HepG2 (cell line): ENCODE results near the gene ADCY5. TPM values are rescaled to one million over a fixed set of nuclear protein-coding genes. Genes with fewer than 3 reads are reported as not detected.

Source experiments
- ATAC-seq: fragments of 200-7000 bp; cut with Tn5 transposase; 3 replicates; pipeline ENCODE4 v1.9.1; 2020; ENCODE audit warnings: mild to moderate bottlenecking, moderate library complexity
- BruUV-seq: library from RNA; stranded (reverse); fragments of 400-500 nt; replicated peaks from 2 replicates; lab custom pipeline; 2021; lab: Mats Ljungman, UMichigan
- CTCF ChIA-PET: fragments of 300-600 bp; formaldehyde crosslinking; extraction: SDS; loops from one replicate; lab custom pipeline; 2021; ENCODE audit warnings: low total read pairs, inconsistent platforms, low intra/inter-chr PET ratio; lab: Yijun Ruan, JAX
- POLR2A ChIA-PET: fragments of 350-600 bp; sonication (Branson Sonifier 250); formaldehyde crosslinking; loops from one replicate; lab custom pipeline; 2020; ENCODE audit warnings: antibody characterized with exemption, inconsistent platforms; lab: Yijun Ruan, JAX
- DNase-seq: peaks from one replicate; pipeline ENCODE4 v3.0.0-alpha.2; 2015; ENCODE audit warnings: low spot score
- FAIRE-seq: peaks from 3 replicates; lab custom pipeline; 2011; peaks lifted over from hg19 to GRCh38; lab: Jason Lieb, UNC
- H2AFZ ChIP-seq: one replicate; pipeline ENCODE4 v1.6.1; 2011; ENCODE audit warnings: low read length, inconsistent platforms
- H3K27ac ChIP-seq: fragments of 300-600 bp; 3 replicates; pipeline ENCODE4 v1.8.0; 2011; ENCODE audit warnings: mixed run types, mild to moderate bottlenecking, mixed read lengths, low read length, inconsistent platforms; ENCODE audit not compliant: insufficient read depth; ENCODE audit errors: extremely low read length
- H3K27me3 ChIP-seq, 2 experiments: fragments of 200-600 bp in 1 of 2; 2 replicates in 1 of 2; 3 replicates in 1 of 2; pipeline versions ENCODE4 v1.6.0 to v1.8.0; 2011; ENCODE audit warnings: low read length in 2 of 2, mild to moderate bottlenecking in 2 of 2, moderate library complexity in 2 of 2, inconsistent platforms in 1 of 2; ENCODE audit not compliant: insufficient read depth in 2 of 2, control insufficient read depth in 1 of 2
- H3K36me3 ChIP-seq, 2 experiments: fragments of 200-600 bp in 1 of 2; replicated peaks in 1 of 2; 2 replicates in 1 of 2; 3 replicates in 1 of 2; pipeline versions ENCODE4 v1.5.1 to v1.8.0; 2011; ENCODE audit warnings: low read length in 2 of 2, inconsistent platforms in 1 of 2; ENCODE audit not compliant: insufficient read depth in 2 of 2, control insufficient read depth in 1 of 2
- H3K4me1 ChIP-seq: 2 replicates; pipeline ENCODE4 v1.5.1; 2012; ENCODE audit warnings: low read length, inconsistent platforms; ENCODE audit not compliant: insufficient read depth
- H3K4me2 ChIP-seq: 2 replicates; pipeline ENCODE4 v1.6.0; 2011; ENCODE audit warnings: low read depth, low read length, inconsistent platforms
- H3K4me3 ChIP-seq, 3 experiments: fragments of 200-600 bp in 1 of 3; sonication (generic), shearing (Covaris generic) in 1 of 3; replicated peaks in 1 of 3; 2 replicates each; pipeline ENCODE4 v1.5.1; 2011 to 2016; ENCODE audit warnings: low read length in 3 of 3, inconsistent platforms in 2 of 3, low read depth in 2 of 3, mild to moderate bottlenecking in 2 of 3, control low read depth in 1 of 3, mixed read lengths in 1 of 3; ENCODE audit not compliant: insufficient read depth in 1 of 3
- H3K79me2 ChIP-seq: one replicate; pipeline ENCODE4 v1.6.1; 2011; ENCODE audit warnings: low read length, inconsistent platforms; ENCODE audit not compliant: insufficient read depth
- H3K9ac ChIP-seq: 2 replicates; pipeline ENCODE4 v1.6.0; 2011; ENCODE audit warnings: mild to moderate bottlenecking, low read depth, low read length, inconsistent platforms; ENCODE audit not compliant: insufficient read depth
- H3K9me3 ChIP-seq: 2 replicates; pipeline ENCODE4 v1.5.1; 2012; ENCODE audit warnings: mild to moderate bottlenecking, low read length
- H4K20me1 ChIP-seq: 2 replicates; pipeline ENCODE4 v1.6.0; 2011; ENCODE audit warnings: inconsistent platforms, mild to moderate bottlenecking, low read length, moderate library complexity; ENCODE audit not compliant: insufficient read depth
- BHLHE40 ChIP-seq: IDR thresholded peaks from 2 replicates; pipeline ENCODE4 v1.6.1; 2011; ENCODE audit warnings: low read length, improper control_type of control experiment
- JUNB ChIP-seq: sonication (generic); formaldehyde crosslinking; IDR thresholded peaks from 2 replicates; pipeline ENCODE4 v1.8.0; 2022; ENCODE audit warnings: missing genetic modification reagents, mild to moderate bottlenecking, borderline replicate concordance
- MIER3 ChIP-seq: IDR thresholded peaks from 2 replicates; pipeline ENCODE4 v1.6.1; 2016; ENCODE audit warnings: missing compliant biosample characterization, borderline replicate concordance
- NR2C2 ChIP-seq: sonication (generic); formaldehyde crosslinking; IDR thresholded peaks from 2 replicates; pipeline ENCODE4 v1.4.0; 2020; ENCODE audit warnings: missing genetic modification reagents, mild to moderate bottlenecking, moderate library complexity, borderline replicate concordance
- ZNF652 ChIP-seq: IDR thresholded peaks from 2 replicates; pipeline ENCODE4 v1.6.1; 2016; ENCODE audit warnings: low read depth, borderline replicate concordance
- ZNF7 ChIP-seq: IDR thresholded peaks from 2 replicates; pipeline ENCODE4 v1.6.1; 2016; ENCODE audit warnings: missing biosample characterization, missing genetic modification reagents
- WGBS: methylation state at CpG from one replicate; pipeline ENCODE4 v1.1.6; 2017; ENCODE audit warnings: low lambda C conversion rate; 5-methylcytosine and 5-hydroxymethylcytosine counted together
- in situ Hi-C: cut with HindIII; loops from 2 replicates; pipeline ENCODE4 v1.10.0; 2017; ENCODE audit warnings: low pct_unique_long_range_greater_than_20kb; ENCODE audit not compliant: extremely low pct_ligation_motif_present
- intact Hi-C: fragments of 100-400 bp; cut with micrococcal nuclease; formaldehyde crosslinking; loops from one replicate; pipeline ENCODE4 v1.10.0; 2022; ENCODE audit not compliant: unreplicated experiment
- polyA plus RNA-seq, 8 experiments: library from polyadenylated mRNA; depleted of rRNA in 3 of 8; stranded (reverse) in 7 of 8; unstranded in 1 of 8; fragments of >200 nt; fragmentation: Illumina TruSeq in 4 of 8; extraction: Trizol in 4 of 8; gene quantifications; 2 replicates each; pipeline versions ENCODE4 v1.2.1 to v1.2.3, GENCODE V29; 2011 to 2016; ENCODE audit warnings: low read depth in 4 of 8, missing spikeins in 1 of 8, mixed read lengths in 1 of 8; ENCODE audit not compliant: insufficient read depth in 1 of 8
- total RNA-seq, 5 experiments: library from RNA; depleted of rRNA; stranded (reverse); fragments of >200 nt; fragmentation: Illumina TruSeq; extraction: Trizol; gene quantifications; 2 replicates each; pipeline ENCODE4 v1.2.3, GENCODE V29; 2016; ENCODE audit warnings: low read depth in 1 of 5
- TF ChIP-seq, protein P1 (sequence below): sonication (generic); formaldehyde crosslinking; IDR thresholded peaks from 2 replicates; pipeline ENCODE4 v1.4.0; 2020; ENCODE audit warnings: low read depth, missing genetic modification reagents
- TF ChIP-seq, protein P2 (sequence below): sonication (generic); formaldehyde crosslinking; IDR thresholded peaks from 2 replicates; pipeline ENCODE4 v1.4.0; 2020; ENCODE audit warnings: missing genetic modification reagents

Gene ADCY5
- total and polyA plus RNA-seq, 2 of the 13 experiments (the other 11 are each of a cell fraction or from before 2014, with no cell fraction given): not detected

DNA sequence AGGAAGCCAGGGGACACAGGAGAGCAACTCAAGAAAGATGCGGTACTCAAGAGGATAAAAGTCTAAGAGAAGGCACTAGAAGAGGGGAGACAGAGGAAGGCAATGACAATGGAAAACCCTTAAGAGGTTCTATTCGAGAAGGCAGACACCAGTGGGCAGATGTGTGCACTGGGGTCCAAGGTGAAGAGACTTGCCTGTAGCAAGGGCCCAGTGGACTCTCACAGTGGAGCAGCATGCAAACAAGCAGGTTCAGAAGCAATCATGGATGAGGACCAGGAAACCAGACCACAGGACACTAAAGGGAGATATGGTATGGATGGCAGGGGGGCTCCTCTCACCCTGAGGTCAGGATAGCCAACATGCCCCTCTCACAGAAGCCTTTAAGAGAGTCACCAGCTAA, 2.7 kb downstream of the ADCY5 start:
- WGBS: 49% methylated on average over 2 of the region's 2 CpGs
- H3K36me3 ChIP-seq: no peaks in the 10 kb centered on the region
- no peak overlapping the region for H3K27ac ChIP-seq
- no peak overlapping the region for H2AFZ ChIP-seq
- ChIA-PET POLR2A (no interaction called here), CTCF (no interaction called here)
- no peak overlapping the region for H3K4me3 ChIP-seq
- no peaks in the 10 kb centered on the region for H3K9me3 ChIP-seq
- no peak for ATAC-seq
- no peak for DNase-seq
- peaks cover 15% of the 10 kb centered on the region for H3K4me1 ChIP-seq
- no peak overlapping the region for H3K9ac ChIP-seq
- H4K20me1 ChIP-seq: no peaks in the 10 kb centered on the region
- TF ChIP-seq, protein P1, sequence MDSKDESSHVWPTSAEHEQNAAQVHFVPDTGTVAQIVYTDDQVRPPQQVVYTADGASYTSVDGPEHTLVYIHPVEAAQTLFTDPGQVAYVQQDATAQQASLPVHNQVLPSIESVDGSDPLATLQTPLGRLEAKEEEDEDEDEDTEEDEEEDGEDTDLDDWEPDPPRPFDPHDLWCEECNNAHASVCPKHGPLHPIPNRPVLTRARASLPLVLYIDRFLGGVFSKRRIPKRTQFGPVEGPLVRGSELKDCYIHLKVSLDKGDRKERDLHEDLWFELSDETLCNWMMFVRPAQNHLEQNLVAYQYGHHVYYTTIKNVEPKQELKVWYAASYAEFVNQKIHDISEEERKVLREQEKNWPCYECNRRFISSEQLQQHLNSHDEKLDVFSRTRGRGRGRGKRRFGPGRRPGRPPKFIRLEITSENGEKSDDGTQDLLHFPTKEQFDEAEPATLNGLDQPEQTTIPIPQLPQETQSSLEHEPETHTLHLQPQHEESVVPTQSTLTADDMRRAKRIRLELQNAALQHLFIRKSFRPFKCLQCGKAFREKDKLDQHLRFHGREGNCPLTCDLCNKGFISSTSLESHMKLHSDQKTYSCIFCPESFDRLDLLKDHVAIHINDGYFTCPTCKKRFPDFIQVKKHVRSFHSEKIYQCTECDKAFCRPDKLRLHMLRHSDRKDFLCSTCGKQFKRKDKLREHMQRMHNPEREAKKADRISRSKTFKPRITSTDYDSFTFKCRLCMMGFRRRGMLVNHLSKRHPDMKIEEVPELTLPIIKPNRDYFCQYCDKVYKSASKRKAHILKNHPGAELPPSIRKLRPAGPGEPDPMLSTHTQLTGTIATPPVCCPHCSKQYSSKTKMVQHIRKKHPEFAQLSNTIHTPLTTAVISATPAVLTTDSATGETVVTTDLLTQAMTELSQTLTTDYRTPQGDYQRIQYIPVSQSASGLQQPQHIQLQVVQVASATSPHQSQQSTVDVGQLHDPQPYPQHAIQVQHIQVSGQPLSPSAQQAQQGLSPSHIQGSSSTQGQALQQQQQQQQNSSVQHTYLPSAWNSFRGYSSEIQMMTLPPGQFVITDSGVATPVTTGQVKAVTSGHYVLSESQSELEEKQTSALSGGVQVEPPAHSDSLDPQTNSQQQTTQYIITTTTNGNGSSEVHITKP: no peak
- TF ChIP-seq, protein P2, sequence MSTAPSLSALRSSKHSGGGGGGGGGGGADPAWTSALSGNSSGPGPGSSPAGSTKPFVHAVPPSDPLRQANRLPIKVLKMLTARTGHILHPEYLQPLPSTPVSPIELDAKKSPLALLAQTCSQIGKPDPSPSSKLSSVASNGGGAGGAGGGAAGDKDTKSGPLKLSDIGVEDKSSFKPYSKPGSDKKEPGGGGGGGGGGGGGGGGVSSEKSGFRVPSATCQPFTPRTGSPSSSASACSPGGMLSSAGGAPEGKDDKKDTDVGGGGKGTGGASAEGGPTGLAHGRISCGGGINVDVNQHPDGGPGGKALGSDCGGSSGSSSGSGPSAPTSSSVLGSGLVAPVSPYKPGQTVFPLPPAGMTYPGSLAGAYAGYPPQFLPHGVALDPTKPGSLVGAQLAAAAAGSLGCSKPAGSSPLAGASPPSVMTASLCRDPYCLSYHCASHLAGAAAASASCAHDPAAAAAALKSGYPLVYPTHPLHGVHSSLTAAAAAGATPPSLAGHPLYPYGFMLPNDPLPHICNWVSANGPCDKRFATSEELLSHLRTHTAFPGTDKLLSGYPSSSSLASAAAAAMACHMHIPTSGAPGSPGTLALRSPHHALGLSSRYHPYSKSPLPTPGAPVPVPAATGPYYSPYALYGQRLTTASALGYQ (CRISPR knock-in tag): no peak
- TF ChIP-seq NR2C2 (CRISPR knock-in tag) (no peak), MIER3 (CRISPR knock-in tag) (no peak), JUNB (CRISPR knock-in tag) (no peak), BHLHE40 (no peak), ZNF652 (no peak), ZNF7 (CRISPR knock-in tag) (no peak)
- peaks cover 0 to 38% of the 10 kb centered on the region in 2 experiments; a peak in 4 of 5 replicates for H3K27me3 ChIP-seq
- H3K4me2 ChIP-seq: no peak overlapping the region
- in situ Hi-C loops: no loop called here
- H3K79me2 ChIP-seq: no peaks in the 10 kb centered on the region
- intact Hi-C loops: no loop called here
- no peak for FAIRE-seq
- no TSS peak for BruUV-seq
